Pancreas (tissue), 10 donors: ENCODE measurements around the gene ULK3. TPM values are rescaled to one million over a fixed set of nuclear protein-coding genes. Genes with fewer than 3 reads are reported as not detected.

Source experiments
- ATAC-seq, 4 donors: fragments of 200-7000 bp; cut with Tn5 transposase; one replicate each; pipeline versions ENCODE4 v1.8.0 to v1.9.1; 2020; ENCODE audit warnings: mild to moderate bottlenecking in 4 of 4, moderate library complexity in 4 of 4
- DNase-seq, 6 donors: peaks; one replicate each; pipeline ENCODE4 v3.0.0-alpha.2; 2020
- FAIRE-seq: peaks from 2 replicates; lab custom pipeline; 2012; peaks lifted over from hg19 to GRCh38; lab: Jason Lieb, UNC
- H3K27ac ChIP-seq, 4 donors: fragments of 200-600 bp; sonication (generic); 1 replicate in 3 of 4; 2 replicates in 1 of 4; pipeline versions ENCODE4 v1.5.0 to v1.8.0; 2020
- H3K27me3 ChIP-seq, 4 donors: fragments of 200-600 bp; one replicate each; pipeline ENCODE4 v1.8.0; 2021
- H3K36me3 ChIP-seq, 3 donors: fragments of 200-600 bp; sonication (generic) in 1 of 3; one replicate each; pipeline versions ENCODE4 v1.5.0 to v1.8.0; 2020 to 2021
- H3K4me1 ChIP-seq, 3 donors: fragments of 200-600 bp; one replicate each; pipeline ENCODE4 v1.8.0; 2021
- H3K4me3 ChIP-seq, 4 donors: fragments of 200-600 bp; sonication (generic) in 2 of 4; one replicate each; pipeline versions ENCODE4 v1.5.0 to v1.8.0; 2020 to 2021
- H3K9me3 ChIP-seq, 4 donors: fragments of 200-600 bp; one replicate each; pipeline ENCODE4 v1.8.0; 2021
- WGBS, 2 donors: extraction: QIAGEN DNeasy Blood & Tissue Kit; methylation state at CpG; one replicate each; pipeline ENCODE4 v1.1.7; 2013; 5-methylcytosine and 5-hydroxymethylcytosine counted together
- intact Hi-C, 3 donors: fragments of 100-400 bp; cut with DNase I; formaldehyde crosslinking; loops; one replicate each; pipeline versions ENCODE4 v1.11.1 to v1.14.2; 2022
- polyA plus RNA-seq, 2 donors: library from polyadenylated mRNA; stranded (reverse); fragments of 200-250 nt; gene quantifications; one replicate each; pipeline ENCODE4 v1.2.3, GENCODE V29; 2013
- total RNA-seq, 6 donors: library from RNA; stranded (reverse); fragmentation: NEBNext Ultra II Directional in 4 of 6; extraction: Animal tissue kit (Norgen Biotek cat#: 25700) in 4 of 6; gene quantifications; one replicate each; pipeline versions ENCODE4 v1.2.1 to v1.2.4, GENCODE V29; 2021 to 2023
- TF ChIP-seq, protein P1 (sequence below), 4 donors: fragments of 200-600 bp; sonication (generic) in 3 of 4; IDR thresholded peaks; one replicate each; pipeline versions ENCODE4 v1.5.0 to v1.8.0; 2021; ENCODE audit warnings: antibody characterized with exemption in 4 of 4
- donor health status: healthy with polysubstance abuse.
- donor health status: DM: no; HTN: no; CAD: no; lungs with moderate emphysema.
- donor health status: DM: no; HTN: no; CAD: no.
- donor health status: control.
- donor health status: control.
- donor health status: Bipolar disorder and iron deficiency.
- donor health status: DM: yes; HTN: yes; CAD: no.
- donor health status: DM: no; HTN: no; CAD: no.
- donor health status: DM: no; HTN: no; CAD: no.
- donor health status: DM: yes; HTN: yes; CAD: no.

Gene ULK3
- total and polyA plus RNA-seq, 8 donors = 15.0 to 83.5 (median 22.2) TPM

DNA sequence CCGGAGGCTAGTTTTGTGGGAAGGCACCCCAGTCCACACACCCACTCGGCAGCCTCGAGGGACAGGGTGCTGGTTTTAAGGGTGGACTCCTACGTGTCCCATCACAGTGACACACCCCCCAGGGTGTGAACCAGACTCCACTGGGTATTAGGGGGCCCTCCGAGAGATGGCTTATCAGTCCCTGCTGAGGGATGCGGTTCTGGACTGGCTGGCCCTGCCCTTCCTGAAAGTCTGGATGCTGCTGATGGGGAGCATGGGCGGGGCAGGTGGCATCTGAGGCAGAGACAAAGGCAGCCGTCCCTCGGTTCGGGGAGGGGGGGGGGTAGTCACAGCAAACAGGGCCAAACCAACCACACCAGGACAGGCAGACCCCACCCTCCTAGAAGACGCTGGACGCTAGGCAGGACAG lies 939 bp upstream of the ULK3 start:
- 69 to 72% methylated on average over 12 of the region's 12 CpGs for WGBS, 2 donors
- intact Hi-C loops = no loop called here
- TF ChIP-seq, protein P1, sequence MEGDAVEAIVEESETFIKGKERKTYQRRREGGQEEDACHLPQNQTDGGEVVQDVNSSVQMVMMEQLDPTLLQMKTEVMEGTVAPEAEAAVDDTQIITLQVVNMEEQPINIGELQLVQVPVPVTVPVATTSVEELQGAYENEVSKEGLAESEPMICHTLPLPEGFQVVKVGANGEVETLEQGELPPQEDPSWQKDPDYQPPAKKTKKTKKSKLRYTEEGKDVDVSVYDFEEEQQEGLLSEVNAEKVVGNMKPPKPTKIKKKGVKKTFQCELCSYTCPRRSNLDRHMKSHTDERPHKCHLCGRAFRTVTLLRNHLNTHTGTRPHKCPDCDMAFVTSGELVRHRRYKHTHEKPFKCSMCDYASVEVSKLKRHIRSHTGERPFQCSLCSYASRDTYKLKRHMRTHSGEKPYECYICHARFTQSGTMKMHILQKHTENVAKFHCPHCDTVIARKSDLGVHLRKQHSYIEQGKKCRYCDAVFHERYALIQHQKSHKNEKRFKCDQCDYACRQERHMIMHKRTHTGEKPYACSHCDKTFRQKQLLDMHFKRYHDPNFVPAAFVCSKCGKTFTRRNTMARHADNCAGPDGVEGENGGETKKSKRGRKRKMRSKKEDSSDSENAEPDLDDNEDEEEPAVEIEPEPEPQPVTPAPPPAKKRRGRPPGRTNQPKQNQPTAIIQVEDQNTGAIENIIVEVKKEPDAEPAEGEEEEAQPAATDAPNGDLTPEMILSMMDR (IDR thresholded peaks at IDR 0.05) = no peak
- peak overlapping the region in 3 of 4 donors; percentile 76 to 82 (median 78) for H3K27ac ChIP-seq
- peaks cover 4 to 6% (median 5%) of the 10 kb centered on the region in 3 donors for H3K4me1 ChIP-seq
- no peaks in the 10 kb centered on the region for H3K27me3 ChIP-seq
- no peaks in the 10 kb centered on the region for H3K9me3 ChIP-seq
- FAIRE-seq (no peak), DNase-seq (no peak), ATAC-seq (no peak)
- H3K4me3 ChIP-seq = peak overlapping the region in 1 of 4 donors; percentile 95
- H3K36me3 ChIP-seq = peaks cover 0 to 12% (median 6%) of the 10 kb centered on the region in 3 donors

DNA sequence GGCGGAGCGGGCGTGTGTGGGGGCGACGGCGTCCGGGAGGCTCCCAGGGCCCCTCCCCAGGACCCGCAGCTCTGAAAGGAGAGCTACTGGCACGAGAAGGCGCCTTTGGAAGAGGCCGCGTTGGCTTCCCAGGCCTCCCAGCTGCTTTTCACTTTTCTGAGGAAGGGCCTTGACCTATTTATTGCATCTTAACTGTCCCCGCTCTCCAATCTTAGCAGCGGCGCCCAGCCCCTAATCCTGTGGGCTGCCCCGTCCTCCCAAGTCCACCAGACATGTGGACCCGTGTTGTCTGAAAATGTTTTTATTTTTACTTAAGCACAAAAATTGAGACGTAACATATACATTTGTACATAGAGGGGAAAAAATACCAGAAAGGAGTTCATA lies 481 bp upstream of the ULK3 start:
- peaks cover 0 to 12% (median 3%) of the 10 kb centered on the region in 3 donors for H3K36me3 ChIP-seq
- H3K27ac ChIP-seq = peak overlapping the region; percentile 39 to 82 (median 77)
- TF ChIP-seq, protein P1 (IDR thresholded peaks at IDR 0.05) = peak in 1 of 4 donors; percentile 2
- no peaks in the 10 kb centered on the region for H3K27me3 ChIP-seq
- intact Hi-C loops = no loop called here
- 15 to 16% methylated on average over 17 to 18 of the region's 18 CpGs for WGBS, 2 donors
- no peaks in the 10 kb centered on the region for H3K9me3 ChIP-seq
- DNase-seq (no peak), ATAC-seq (no peak), FAIRE-seq (no peak)
- peak overlapping the region; percentile 88 to 98 (median 96) for H3K4me3 ChIP-seq
- H3K4me1 ChIP-seq = peaks cover 4 to 6% (median 5%) of the 10 kb centered on the region in 3 donors

DNA sequence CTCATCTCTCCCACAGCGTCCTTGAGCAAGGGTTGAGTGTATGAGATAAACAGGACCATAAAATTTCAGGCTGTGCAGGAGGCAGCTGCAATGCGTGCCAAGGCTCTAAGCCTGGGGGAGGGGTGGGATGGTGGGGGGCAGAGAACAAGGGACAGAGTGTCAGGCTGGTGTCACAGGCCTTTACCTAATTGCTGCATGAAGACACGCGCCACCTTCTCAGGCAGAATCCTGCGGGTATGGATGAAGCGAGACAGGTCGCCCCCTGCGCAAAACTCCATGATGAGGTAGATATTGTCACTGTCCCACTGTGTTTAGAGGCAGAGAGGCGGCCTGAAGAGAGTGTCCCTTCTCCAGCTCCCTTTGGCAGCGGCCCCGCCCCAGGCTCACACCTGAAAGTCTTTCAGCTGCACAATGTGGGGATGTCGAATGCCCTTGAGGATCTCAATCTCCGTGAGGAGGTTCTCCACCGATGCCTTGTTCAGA lies 1.0 kb downstream of the ULK3 start:
- FAIRE-seq (no peak), DNase-seq (no peak), ATAC-seq (no peak)
- H3K27ac ChIP-seq = no peak overlapping the region
- H3K9me3 ChIP-seq = no peaks in the 10 kb centered on the region
- H3K4me3 ChIP-seq = peak overlapping the region in 3 of 4 donors; percentile 95 to 98 (median 97)
- intact Hi-C loops = no loop called here
- H3K4me1 ChIP-seq = peaks cover 4 to 6% (median 5%) of the 10 kb centered on the region in 3 donors
- no peaks in the 10 kb centered on the region for H3K36me3 ChIP-seq
- 63 to 65% methylated on average over 14 of the region's 14 CpGs for WGBS, 2 donors
- TF ChIP-seq, protein P1 (IDR thresholded peaks at IDR 0.05) = no peak
- H3K27me3 ChIP-seq = no peaks in the 10 kb centered on the region

DNA sequence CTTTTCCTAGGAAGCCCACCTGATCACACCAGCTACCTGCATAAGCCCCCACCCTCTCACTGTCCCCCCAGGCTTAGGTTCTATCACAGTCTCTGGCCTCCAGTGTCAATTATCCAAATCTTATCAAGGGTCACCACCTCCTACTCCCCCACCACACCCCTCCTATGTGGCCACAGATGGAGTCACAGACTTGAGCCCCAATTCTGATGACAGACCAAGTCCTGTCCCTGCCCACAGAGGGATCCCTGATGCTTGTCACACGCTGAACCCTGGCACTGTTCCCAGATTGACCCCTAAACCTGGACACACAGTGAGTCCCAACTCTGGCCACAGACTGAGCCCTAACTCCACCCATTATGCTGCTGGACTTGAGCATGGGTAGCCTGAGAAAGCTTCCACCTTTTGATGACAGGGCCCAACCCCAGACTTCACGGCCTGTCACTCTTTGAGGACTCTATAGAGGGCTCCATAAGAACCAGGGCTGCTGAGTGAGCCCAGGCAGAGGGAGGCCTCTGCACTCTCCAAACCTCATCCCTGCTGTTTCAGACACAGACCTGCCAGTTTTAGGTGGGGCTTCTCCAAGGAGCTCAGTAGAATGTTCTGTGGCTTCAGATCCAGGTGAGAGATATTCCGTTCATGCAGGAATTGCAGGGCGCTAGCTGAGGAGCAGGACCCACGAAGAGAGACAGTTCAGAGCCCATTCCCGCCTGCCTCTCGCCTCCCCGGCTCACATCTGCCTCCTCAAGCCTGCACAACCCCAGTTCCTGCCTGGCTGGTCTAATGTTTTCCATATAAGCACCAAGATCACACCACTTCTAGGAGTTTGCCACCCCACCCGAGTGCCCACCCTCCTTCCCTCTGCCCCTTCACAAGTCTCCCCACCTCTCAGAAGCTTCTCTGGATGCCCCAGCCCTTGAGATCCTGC lies 1.8 kb downstream of the ULK3 start:
- DNase-seq = no peak
- WGBS, 2 donors = 84 to 85% methylated on average over 9 of the region's 9 CpGs
- ATAC-seq = no peak
- FAIRE-seq = no peak
- Histone ChIP-seq H3K36me3 (no peaks in the 10 kb centered on the region), H3K4me1 (peaks cover 4 to 6% (median 5%) of the 10 kb centered on the region in 3 donors), H3K9me3 (no peaks in the 10 kb centered on the region), H3K4me3 (no peak overlapping the region), H3K27me3 (no peaks in the 10 kb centered on the region), H3K27ac (no peak overlapping the region)
- TF ChIP-seq, protein P1 (IDR thresholded peaks at IDR 0.05) = no peak
- intact Hi-C loops = no loop called here
